ENCODE data around the gene ARAP3.

The ARAP3 gene

DNA sequence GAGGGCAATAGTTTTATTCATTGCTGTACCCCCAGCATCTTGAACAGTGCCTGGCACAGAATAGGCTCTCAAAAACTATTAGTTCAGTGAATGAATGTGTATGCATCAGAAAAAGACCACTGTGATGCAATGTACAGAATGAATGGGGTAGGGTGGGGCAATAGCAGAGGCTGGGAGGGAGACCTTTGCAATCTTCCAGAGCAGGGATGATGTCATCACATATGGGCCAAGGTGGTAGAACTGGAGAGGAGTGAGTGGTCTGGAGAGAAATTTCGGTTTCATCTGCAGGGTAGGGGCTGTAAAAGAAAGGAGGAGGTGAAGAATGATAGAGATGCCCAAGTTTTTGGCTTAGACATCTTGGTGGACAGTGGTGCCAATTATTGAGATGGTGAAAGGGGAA is 23.4 kb upstream of the ARAP3 start:
- no peak overlapping the region for H2AK5ac ChIP-seq (ENCODE audit: low read length)
- no peak for DNase-seq
- no peaks in the 10 kb centered on the region for H3K9me3 ChIP-seq (ENCODE audit: insufficient read depth, low read depth, low read length)
- no peak overlapping the region for H4K8ac ChIP-seq (ENCODE audit: low read depth, low read length)
- H2BK5ac ChIP-seq (ENCODE audit: low read depth, low read length, poor library complexity): no peak overlapping the region
- no peaks in the 10 kb centered on the region for H3K36me3 ChIP-seq (ENCODE audit: control insufficient read depth in 1 of 2, insufficient read depth in 2 of 2, low read length in 2 of 2)
- no peak overlapping the region for H2BK120ac ChIP-seq (ENCODE audit: insufficient read depth, low read length, poor library complexity)
- peaks cover 23% of the 10 kb centered on the region for H3K27me3 ChIP-seq (ENCODE audit: insufficient read depth, low read length)
- H3K18ac ChIP-seq (ENCODE audit: low read length): no peak overlapping the region
- H3K4me2 ChIP-seq (ENCODE audit: low read length): no peak overlapping the region
- H3K23ac ChIP-seq (ENCODE audit: low read length): no peak overlapping the region
- H2AFZ ChIP-seq (ENCODE audit: insufficient read depth, low read length, poor library complexity): no peak overlapping the region
- no CpG with 5 or more reads among the region's 1 CpG for WGBS (ENCODE audit: extremely low coverage, insufficient coverage, insufficient read length)
- no peak overlapping the region for H4K12ac ChIP-seq (ENCODE audit: low read depth, low read length)
- no peak overlapping the region for H3K14ac ChIP-seq (ENCODE audit: low read length)
- H3K4me3 ChIP-seq (ENCODE audit: low read depth, low read length): no peak overlapping the region
- H4K91ac ChIP-seq (ENCODE audit: low read depth, low read length): no peak overlapping the region
- H3K4me1 ChIP-seq (ENCODE audit: control insufficient read depth in 1 of 2, insufficient read depth in 2 of 2, low read length in 2 of 2): peaks cover 4 to 6% of the 10 kb centered on the region in 2 experiments
- no peak overlapping the region for H3K4ac ChIP-seq (ENCODE audit: low read depth, low read length)
- no peak overlapping the region for H3K27ac ChIP-seq (ENCODE audit: low read depth, low read length)
- H3K9ac ChIP-seq (ENCODE audit: low read length): no peak overlapping the region
- H3K79me1 ChIP-seq (ENCODE audit: low read length): no peaks in the 10 kb centered on the region
- no peaks in the 10 kb centered on the region for H3K79me2 ChIP-seq (ENCODE audit: control insufficient read depth, insufficient read depth, low read length, poor library complexity)
- H2BK12ac ChIP-seq (ENCODE audit: low read length): no peak overlapping the region

DNA sequence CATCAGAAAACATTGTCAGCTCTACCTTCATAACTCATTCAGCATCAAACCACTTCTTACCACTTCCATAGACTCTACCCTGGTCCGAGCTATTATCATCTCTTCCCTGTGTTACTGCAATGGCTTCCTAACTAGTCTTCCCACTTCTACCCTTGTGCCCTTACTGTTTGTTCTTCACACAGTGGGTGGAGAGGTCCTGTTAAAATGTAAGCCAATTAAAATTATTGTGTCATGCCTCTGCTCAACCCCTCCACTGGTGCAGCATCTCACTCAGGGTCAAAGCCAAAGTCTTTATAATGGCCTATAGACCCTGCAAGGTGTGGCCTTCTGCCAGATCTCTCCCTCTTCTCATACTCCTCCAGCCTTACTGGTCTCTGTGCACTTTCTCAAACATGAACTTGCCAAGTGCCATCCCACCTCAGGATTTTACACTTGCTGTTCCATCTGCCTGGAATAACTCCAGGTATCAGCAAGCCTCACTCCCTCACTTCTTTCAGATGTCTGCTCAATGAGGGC is 22.8 kb upstream of the ARAP3 start:
- Histone ChIP-seq H3K79me1 (ENCODE audit: low read length) (no peaks in the 10 kb centered on the region), H3K23ac (ENCODE audit: low read length) (no peak overlapping the region), H3K18ac (ENCODE audit: low read length) (no peak overlapping the region), H3K27me3 (ENCODE audit: insufficient read depth, low read length) (peaks cover 23% of the 10 kb centered on the region), H3K36me3 (ENCODE audit: control insufficient read depth in 1 of 2, insufficient read depth in 2 of 2, low read length in 2 of 2) (no peaks in the 10 kb centered on the region), H3K9me3 (ENCODE audit: insufficient read depth, low read depth, low read length) (no peaks in the 10 kb centered on the region), H4K91ac (ENCODE audit: low read depth, low read length) (no peak overlapping the region), H3K79me2 (ENCODE audit: control insufficient read depth, insufficient read depth, low read length, poor library complexity) (no peaks in the 10 kb centered on the region), H2BK12ac (ENCODE audit: low read length) (no peak overlapping the region), H3K4ac (ENCODE audit: low read depth, low read length) (no peak overlapping the region), H3K4me1 (ENCODE audit: control insufficient read depth in 1 of 2, insufficient read depth in 2 of 2, low read length in 2 of 2) (peaks cover 4 to 6% of the 10 kb centered on the region in 2 experiments), H2AFZ (ENCODE audit: insufficient read depth, low read length, poor library complexity) (no peak overlapping the region), H3K9ac (ENCODE audit: low read length) (no peak overlapping the region), H3K4me2 (ENCODE audit: low read length) (no peak overlapping the region), H4K12ac (ENCODE audit: low read depth, low read length) (no peak overlapping the region), H2BK5ac (ENCODE audit: low read depth, low read length, poor library complexity) (no peak overlapping the region), H2AK5ac (ENCODE audit: low read length) (no peak overlapping the region), H4K8ac (ENCODE audit: low read depth, low read length) (no peak overlapping the region), H2BK120ac (ENCODE audit: insufficient read depth, low read length, poor library complexity) (no peak overlapping the region), H3K14ac (ENCODE audit: low read length) (no peak overlapping the region), H3K4me3 (ENCODE audit: low read depth, low read length) (no peak overlapping the region), H3K27ac (ENCODE audit: low read depth, low read length) (no peak overlapping the region)
- no peak for DNase-seq
- no CpG with 5 or more reads among the region's 1 CpG for WGBS (ENCODE audit: extremely low coverage, insufficient coverage, insufficient read length)

DNA sequence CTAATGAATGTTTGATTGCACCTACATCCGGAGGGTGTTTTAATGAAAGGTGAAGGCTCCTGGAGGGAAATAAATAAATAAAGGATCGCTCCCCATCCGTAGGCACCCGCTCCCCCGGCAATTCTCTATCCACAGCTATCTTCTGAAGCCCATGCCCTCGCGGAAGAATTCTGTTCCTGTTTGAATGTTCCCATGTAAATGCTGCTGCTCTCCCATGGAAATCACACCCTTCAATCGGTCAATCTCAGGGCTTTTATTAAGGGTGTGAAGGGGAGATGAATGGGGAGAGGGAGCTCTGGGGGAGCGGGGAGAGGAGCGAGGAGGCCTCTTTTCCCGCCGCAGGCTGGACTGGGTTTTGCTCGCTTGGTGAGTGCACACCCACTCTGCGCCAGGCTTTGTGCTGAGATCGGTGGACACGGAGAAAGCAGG is 21.1 kb upstream of the ARAP3 start:
- no peak overlapping the region for H2BK120ac ChIP-seq (ENCODE audit: insufficient read depth, low read length, poor library complexity)
- H3K14ac ChIP-seq (ENCODE audit: low read length): no peak overlapping the region
- H3K9me3 ChIP-seq (ENCODE audit: insufficient read depth, low read depth, low read length): no peaks in the 10 kb centered on the region
- no peak overlapping the region for H4K8ac ChIP-seq (ENCODE audit: low read depth, low read length)
- H3K27me3 ChIP-seq (ENCODE audit: insufficient read depth, low read length): peaks cover 25% of the 10 kb centered on the region
- H4K12ac ChIP-seq (ENCODE audit: low read depth, low read length): no peak overlapping the region
- no peak overlapping the region for H3K4ac ChIP-seq (ENCODE audit: low read depth, low read length)
- no peak overlapping the region for H3K9ac ChIP-seq (ENCODE audit: low read length)
- H3K23ac ChIP-seq (ENCODE audit: low read length): no peak overlapping the region
- H2AK5ac ChIP-seq (ENCODE audit: low read length): no peak overlapping the region
- H3K4me2 ChIP-seq (ENCODE audit: low read length): no peak overlapping the region
- H3K79me2 ChIP-seq (ENCODE audit: control insufficient read depth, insufficient read depth, low read length, poor library complexity): no peaks in the 10 kb centered on the region
- H3K18ac ChIP-seq (ENCODE audit: low read length): no peak overlapping the region
- no peak overlapping the region for H3K4me3 ChIP-seq (ENCODE audit: low read depth, low read length)
- H3K27ac ChIP-seq (ENCODE audit: low read depth, low read length): no peak overlapping the region
- no peak for DNase-seq
- H2BK5ac ChIP-seq (ENCODE audit: low read depth, low read length, poor library complexity): no peak overlapping the region
- H3K36me3 ChIP-seq (ENCODE audit: control insufficient read depth in 1 of 2, insufficient read depth in 2 of 2, low read length in 2 of 2): no peaks in the 10 kb centered on the region
- H3K4me1 ChIP-seq (ENCODE audit: control insufficient read depth in 1 of 2, insufficient read depth in 2 of 2, low read length in 2 of 2): peaks cover 4 to 6% of the 10 kb centered on the region in 2 experiments
- H3K79me1 ChIP-seq (ENCODE audit: low read length): no peaks in the 10 kb centered on the region
- no peak overlapping the region for H4K91ac ChIP-seq (ENCODE audit: low read depth, low read length)
- H2BK12ac ChIP-seq (ENCODE audit: low read length): no peak overlapping the region
- no CpG with 5 or more reads among the region's 16 CpGs for WGBS (ENCODE audit: extremely low coverage, insufficient coverage, insufficient read length)
- H2AFZ ChIP-seq (ENCODE audit: insufficient read depth, low read length, poor library complexity): no peak overlapping the region

DNA sequence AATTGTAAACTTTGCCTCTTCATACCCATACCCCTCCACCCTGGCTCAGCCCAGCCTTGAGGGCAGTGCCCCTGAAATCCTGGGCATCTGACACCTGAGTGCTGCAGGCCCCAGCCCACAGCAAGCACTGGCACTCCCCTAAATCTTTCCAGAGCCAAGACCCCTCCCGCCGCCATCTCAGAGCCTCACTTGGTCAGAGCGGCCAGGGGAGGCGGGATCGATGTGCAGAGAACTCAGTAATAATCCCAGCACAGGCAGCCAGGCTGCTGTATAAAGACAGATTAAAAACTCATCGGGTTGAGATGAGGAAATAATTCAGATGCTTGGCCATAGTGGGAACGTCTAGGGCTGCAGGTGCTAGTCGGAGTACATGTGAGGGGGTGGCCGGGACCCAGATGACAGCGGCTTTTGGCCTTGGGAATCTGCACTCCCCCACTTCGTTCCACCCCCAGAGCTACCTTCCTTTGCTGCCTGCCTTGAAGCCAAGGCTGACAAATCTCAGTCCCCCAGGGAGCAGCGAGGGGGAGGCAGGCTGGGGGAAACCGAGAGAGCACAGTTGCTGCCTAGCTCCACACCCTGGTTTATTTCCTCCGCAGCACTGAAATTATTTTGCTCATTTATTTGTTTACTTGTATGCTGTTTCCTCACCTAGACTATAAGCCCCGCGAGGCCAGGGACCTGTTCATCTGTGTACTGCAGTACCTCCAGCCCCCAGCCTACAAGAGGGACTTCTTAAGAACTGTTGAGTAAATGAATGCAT is 19.5 kb upstream of the ARAP3 start:
- Histone ChIP-seq H3K23ac (ENCODE audit: low read length) (no peak overlapping the region), H3K79me2 (ENCODE audit: control insufficient read depth, insufficient read depth, low read length, poor library complexity) (no peaks in the 10 kb centered on the region), H3K14ac (ENCODE audit: low read length) (no peak overlapping the region), H2BK5ac (ENCODE audit: low read depth, low read length, poor library complexity) (no peak overlapping the region), H2AK5ac (ENCODE audit: low read length) (no peak overlapping the region), H4K91ac (ENCODE audit: low read depth, low read length) (no peak overlapping the region), H3K36me3 (ENCODE audit: control insufficient read depth in 1 of 2, insufficient read depth in 2 of 2, low read length in 2 of 2) (no peaks in the 10 kb centered on the region), H2AFZ (ENCODE audit: insufficient read depth, low read length, poor library complexity) (no peak overlapping the region), H2BK12ac (ENCODE audit: low read length) (no peak overlapping the region), H3K4me2 (ENCODE audit: low read length) (peak overlapping the region; percentile 11), H3K79me1 (ENCODE audit: low read length) (no peaks in the 10 kb centered on the region), H3K4me1 (ENCODE audit: control insufficient read depth in 1 of 2, insufficient read depth in 2 of 2, low read length in 2 of 2) (peaks cover 4 to 6% of the 10 kb centered on the region in 2 experiments), H3K18ac (ENCODE audit: low read length) (no peak overlapping the region), H3K27ac (ENCODE audit: low read depth, low read length) (no peak overlapping the region), H3K9me3 (ENCODE audit: insufficient read depth, low read depth, low read length) (no peaks in the 10 kb centered on the region), H3K4ac (ENCODE audit: low read depth, low read length) (no peak overlapping the region), H2BK120ac (ENCODE audit: insufficient read depth, low read length, poor library complexity) (no peak overlapping the region), H4K12ac (ENCODE audit: low read depth, low read length) (no peak overlapping the region), H3K9ac (ENCODE audit: low read length) (no peak overlapping the region), H3K27me3 (ENCODE audit: insufficient read depth, low read length) (peaks cover 25% of the 10 kb centered on the region), H4K8ac (ENCODE audit: low read depth, low read length) (no peak overlapping the region), H3K4me3 (ENCODE audit: low read depth, low read length) (no peak overlapping the region)
- WGBS (ENCODE audit: extremely low coverage, insufficient coverage, insufficient read length): no CpG with 5 or more reads among the region's 16 CpGs
- no peak for DNase-seq

Data from trophoblast cell (in vitro differentiated cells and primary cell).